COR-L47 (cell line): ENCODE data around the gene CAMSAP1.

Experiments used
- DNase-seq: peaks from one replicate; lab custom pipeline; 2025; lab: John Stamatoyannopoulos, UW

Gene CAMSAP1

GRCh38 chr9:135792268-135793128 lies 114.8 kb downstream of the CAMSAP1 start:
- DNase-seq, result no peak

- no peak for DNase-seq
Observed at GRCh38 chr9:135791431-135792267, 115.7 kb downstream of the CAMSAP1 start.

- DNase-seq, result no peak
Observed at GRCh38 chr9:135790850-135791249, 116.5 kb downstream of the CAMSAP1 start.

DNA sequence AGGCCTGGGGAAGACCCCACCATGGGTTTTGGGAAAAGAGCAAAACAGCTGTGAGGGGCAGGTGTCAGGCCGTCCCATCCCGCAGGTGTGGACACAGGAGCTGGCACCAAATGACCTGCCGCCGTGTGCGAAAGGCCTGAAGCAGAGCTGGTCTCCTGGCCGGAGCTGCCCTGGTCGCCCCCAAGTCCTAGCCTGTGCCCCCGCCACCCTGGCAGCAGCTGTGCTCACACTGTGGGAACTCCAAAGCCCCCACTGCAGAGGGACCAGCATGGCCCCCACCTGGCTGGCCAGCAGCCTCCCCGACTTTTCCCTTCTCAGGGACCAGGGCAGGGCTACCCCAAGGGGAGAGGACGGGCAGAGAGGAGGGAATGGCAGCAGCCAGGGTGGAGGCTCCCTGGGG lies 117.0 kb downstream of the CAMSAP1 start:
- no peak for DNase-seq

DNA sequence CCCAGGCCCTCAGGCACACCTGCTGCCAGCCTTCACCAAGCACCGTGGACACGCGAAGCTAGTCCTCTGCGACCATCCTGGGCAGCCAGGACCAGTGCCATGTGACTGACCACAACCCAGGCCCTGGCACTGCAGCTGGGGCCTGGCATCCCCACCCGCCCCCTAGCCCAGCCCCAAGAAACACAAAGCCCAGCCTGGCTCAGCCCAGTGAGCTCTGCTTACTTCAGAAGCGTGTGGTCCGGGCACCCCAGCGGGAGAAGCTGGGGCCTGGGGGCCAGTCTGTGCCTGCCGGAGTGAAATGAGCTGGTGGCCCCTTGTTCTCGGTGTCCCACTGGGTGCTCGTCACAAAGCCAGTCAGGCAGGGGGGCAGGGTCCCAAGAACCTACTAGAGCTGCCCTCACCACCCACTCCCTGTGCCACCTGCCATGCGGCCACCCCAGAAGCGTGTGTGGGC lies 117.5 kb downstream of the CAMSAP1 start:
- DNase-seq, result no peak

- DNase-seq, result no peak
Observed at GRCh38 chr9:135788576-135789300, 118.6 kb downstream of the CAMSAP1 start.

DNA sequence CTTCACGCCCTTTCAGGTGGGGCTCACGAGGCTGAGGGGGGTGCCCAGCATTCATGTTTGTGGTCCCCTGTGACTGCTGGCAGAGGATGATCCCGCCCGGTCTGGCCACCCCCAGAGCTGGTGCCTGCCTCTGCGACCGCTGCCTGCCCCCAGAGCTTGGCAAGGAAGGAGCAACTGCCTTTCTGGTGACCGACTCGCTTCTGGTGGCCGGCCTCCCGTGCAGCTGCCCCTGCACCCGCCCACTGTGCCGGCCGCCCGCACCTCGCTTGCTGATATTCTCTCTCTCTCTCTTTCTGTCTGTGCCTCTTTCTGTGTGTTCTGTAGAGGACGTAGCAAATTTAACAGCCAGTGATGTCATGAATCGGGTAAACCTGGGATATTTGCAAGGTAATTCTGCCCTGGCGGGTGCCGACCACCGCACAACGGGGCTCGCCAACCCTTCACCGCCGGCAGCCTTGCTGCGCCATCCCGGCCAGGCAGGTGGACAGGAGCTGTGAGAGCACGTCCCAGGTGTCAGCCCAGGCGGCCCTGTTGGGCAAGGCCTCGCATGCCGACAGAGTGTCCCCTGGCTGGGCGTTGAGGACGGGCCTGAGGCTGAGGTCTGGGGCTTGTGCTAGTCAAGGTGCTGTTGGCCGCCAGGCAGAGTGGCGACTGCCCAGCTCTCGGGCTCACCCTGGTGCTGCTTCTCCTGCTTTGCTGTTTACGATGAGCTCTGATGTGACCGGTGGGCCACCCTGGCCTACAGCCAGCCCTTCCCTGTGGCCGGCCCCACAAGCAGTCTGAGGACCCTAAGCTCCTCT lies 119.4 kb downstream of the CAMSAP1 start:
- DNase-seq, result no peak

DNA sequence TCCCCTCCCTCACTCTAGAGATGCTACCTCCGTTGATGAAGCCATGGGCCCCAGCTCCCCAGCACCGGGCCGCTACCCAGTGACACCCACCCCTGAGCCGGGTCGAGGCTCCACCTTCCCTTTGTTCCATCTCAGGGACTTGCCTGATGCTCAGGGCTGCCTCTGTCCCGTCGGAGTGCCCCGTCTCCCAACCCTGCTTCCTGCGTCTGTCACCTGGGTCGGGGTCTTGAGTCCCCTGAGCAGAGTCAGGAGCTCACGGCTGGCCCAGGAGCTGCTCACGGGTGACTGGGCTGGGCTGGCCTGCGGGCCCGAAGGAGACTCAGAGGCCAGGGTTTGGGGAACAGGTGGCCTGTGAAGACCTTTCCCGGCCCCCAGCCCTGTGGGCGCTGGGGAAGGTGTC lies 120.0 kb downstream of the CAMSAP1 start:
- DNase-seq, result no peak

GRCh38 chr9:135786146-135786690 lies 121.1 kb downstream of the CAMSAP1 start:
- DNase-seq, result no peak

- DNase-seq, result no peak
Observed at GRCh38 chr9:135785013-135785575, 122.3 kb downstream of the CAMSAP1 start.

DNA sequence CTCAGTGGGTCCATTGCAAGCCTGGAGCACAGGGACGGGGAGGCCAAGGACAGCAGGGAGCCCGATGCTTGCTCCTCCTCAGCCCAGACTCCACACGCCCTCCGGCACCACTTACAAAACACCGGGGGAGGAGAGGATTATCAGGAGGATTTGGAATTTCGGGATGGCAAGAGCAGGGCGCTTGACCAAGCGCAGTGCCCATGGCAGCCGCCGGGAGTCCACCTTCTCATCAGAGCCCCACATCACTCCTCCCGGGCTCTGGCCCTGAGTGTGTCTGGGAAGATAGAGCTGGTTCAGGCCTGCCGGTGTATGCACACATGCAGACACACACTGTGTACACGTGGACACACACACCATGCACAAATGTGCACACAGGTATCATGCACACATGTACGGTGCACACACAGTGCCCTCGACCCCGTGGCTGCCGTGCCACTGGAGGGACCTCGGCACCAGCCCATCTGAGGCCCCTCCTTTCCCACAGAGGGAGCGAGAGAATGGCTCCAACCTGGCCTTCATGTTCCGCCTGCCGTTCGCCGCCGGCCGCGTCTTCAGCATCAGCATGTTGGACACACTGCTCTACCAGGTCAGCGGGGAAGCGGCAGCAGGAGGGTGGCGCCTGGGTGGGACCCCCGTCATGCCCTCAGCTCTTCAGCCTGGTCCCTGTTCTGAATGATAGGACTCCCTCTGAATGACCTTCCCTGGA lies 123.7 kb downstream of the CAMSAP1 start:
- DNase-seq, result no peak

DNA sequence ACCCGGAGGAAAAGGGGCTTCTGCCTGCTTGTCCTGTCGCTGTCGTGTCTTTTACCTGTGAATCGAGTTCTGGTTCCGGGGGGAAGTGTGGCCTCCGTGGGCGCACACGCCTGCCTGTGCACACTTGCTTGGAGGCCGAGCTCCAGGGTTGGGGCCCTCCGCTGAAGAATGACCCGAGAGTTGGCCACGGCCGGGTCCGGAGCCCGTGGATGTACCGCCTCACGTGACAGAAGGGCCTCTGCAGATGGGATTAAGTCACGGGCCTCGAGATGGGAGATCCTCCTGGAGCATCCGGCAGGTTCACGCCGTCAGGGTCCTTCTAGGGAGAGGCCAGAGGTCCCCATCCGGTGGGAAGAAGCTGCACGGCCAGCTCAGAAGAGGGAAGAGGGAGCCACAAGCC lies 124.4 kb downstream of the CAMSAP1 start:
- no peak for DNase-seq

- DNase-seq, result no peak
Observed at GRCh38 chr9:135780626-135781025, 126.7 kb downstream of the CAMSAP1 start.

GRCh38 chr9:135780086-135780485 lies 127.3 kb downstream of the CAMSAP1 start:
- no peak for DNase-seq

- no peak for DNase-seq
Observed at GRCh38 chr9:135779571-135779970, 127.8 kb downstream of the CAMSAP1 start.

DNA sequence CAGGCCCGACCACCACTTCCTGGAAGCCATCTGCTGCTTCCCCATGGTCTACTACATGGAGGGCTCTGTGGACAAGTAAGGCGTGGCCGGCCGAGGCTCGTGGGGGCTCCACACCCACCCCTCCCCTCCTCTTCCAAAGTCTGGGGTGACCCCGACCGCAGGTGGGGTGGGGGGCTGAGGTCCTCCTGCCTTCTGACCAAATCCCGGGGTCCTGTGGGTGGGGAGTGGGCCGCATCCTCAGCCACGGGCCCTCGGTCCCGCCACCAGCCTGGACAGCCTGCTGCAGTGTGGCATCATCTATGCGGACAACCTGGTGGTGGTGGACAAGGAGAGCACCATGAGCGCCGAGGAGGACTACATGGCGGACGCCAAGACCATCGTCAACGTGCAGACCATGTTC lies 128.9 kb downstream of the CAMSAP1 start:
- no peak for DNase-seq

DNA sequence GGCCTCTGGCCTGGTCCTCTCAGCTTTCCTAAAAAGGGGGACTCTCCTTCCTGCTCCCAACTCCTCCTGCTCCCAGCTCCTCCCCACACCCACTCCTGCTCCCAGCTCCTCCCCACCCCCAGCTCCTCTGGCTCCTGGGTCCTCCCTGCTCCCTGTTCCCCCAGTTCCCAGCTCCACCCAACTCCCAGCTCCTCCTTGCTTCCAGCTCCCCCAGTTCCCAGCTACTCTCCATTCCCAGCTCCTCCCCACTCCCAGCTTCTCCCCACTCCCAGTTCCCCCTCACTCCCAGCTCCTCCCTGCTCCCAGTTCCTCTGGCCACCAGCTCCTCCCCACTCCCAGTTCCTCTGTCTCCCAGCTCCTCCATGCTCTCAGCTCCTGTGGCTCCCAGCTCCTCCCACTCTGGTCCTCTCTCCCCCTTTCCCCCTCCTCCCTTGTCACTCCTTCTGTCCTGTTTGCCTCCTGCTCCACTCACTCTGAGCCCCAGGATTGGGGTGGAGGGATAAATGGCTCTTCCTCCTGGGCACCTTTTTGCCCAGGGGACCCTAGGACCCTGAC lies 129.6 kb downstream of the CAMSAP1 start:
- no peak for DNase-seq

GRCh38 chr9:135776893-135777622 lies 130.3 kb downstream of the CAMSAP1 start:
- no peak for DNase-seq

DNA sequence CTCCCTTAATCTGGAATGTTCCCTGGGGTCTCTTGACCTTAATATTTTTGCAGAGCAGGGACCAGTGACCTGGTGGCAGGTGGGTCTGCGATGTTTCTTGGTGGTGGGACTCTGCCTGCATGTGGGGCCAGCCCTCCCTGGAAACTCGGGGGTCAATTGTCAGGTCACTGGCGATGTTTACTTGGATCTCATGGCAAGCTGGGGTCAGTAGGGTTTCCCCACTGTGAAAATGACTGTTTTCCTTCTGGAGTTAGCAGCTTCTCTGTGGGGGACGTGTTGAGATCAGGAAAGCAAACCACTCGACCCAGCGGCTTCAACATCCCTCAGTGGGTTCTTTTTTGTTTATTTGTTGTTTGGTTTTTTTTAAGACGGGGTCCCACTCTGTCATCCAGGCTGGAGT lies 131.4 kb downstream of the CAMSAP1 start:
- DNase-seq, result no peak
